Smooth muscle cell (in vitro differentiated cells): Measurements from ENCODE around the gene TTC33. TPM values are rescaled to one million over a fixed set of nuclear protein-coding genes. Genes with fewer than 3 reads are reported as not detected.

ENCODE experiments used
- DNase-seq: peaks from one replicate; lab custom pipeline; 2025; ENCODE audit not compliant: unreplicated experiment; lab: John Stamatoyannopoulos, UW
- H2AFZ ChIP-seq: fragments of 200-600 bp; sonication (generic); 2 replicates; pipeline ENCODE4 v1.6.0; 2016; ENCODE audit warnings: antibody characterized with exemption, low read depth, mild to moderate bottlenecking
- H3F3A ChIP-seq: fragments of 200-600 bp; sonication (generic); 2 replicates; pipeline ENCODE4 v1.6.0; 2017; ENCODE audit warnings: antibody characterized with exemption, low read depth
- H3K27ac ChIP-seq: fragments of 200-600 bp; sonication (generic); 2 replicates; pipeline ENCODE4 v1.5.1; 2016; ENCODE audit warnings: low read depth, mild to moderate bottlenecking
- H3K27me3 ChIP-seq: fragments of 200-600 bp; sonication (generic); 2 replicates; pipeline ENCODE4 v1.6.1; 2016; ENCODE audit warnings: low read depth, mild to moderate bottlenecking
- H3K36me3 ChIP-seq: fragments of 200-600 bp; sonication (generic); 2 replicates; pipeline ENCODE4 v1.5.1; 2016; ENCODE audit warnings: low read depth
- H3K4me1 ChIP-seq: fragments of 200-600 bp; sonication (generic); 2 replicates; pipeline ENCODE4 v1.5.1; 2016; ENCODE audit warnings: low read depth
- H3K4me2 ChIP-seq: fragments of 200-600 bp; sonication (generic); 2 replicates; pipeline ENCODE4 v1.6.0; 2016; ENCODE audit warnings: mild to moderate bottlenecking
- H3K4me3 ChIP-seq: fragments of 200-600 bp; sonication (generic); 2 replicates; pipeline ENCODE4 v1.5.1; 2016; ENCODE audit warnings: mild to moderate bottlenecking
- H3K79me2 ChIP-seq: fragments of 200-600 bp; sonication (generic); 2 replicates; pipeline ENCODE4 v1.6.0; 2016; ENCODE audit warnings: low read depth, mild to moderate bottlenecking
- H3K9ac ChIP-seq: fragments of 200-600 bp; sonication (generic); 2 replicates; pipeline ENCODE4 v1.6.0; 2016; ENCODE audit warnings: low read depth
- H3K9me3 ChIP-seq: fragments of 200-600 bp; sonication (generic); replicated peaks from 2 replicates; pipeline ENCODE4 v1.5.1; 2016; ENCODE audit warnings: low read depth
- H4K20me1 ChIP-seq: fragments of 200-600 bp; sonication (generic); 2 replicates; pipeline ENCODE4 v1.6.0; 2016; ENCODE audit warnings: low read depth
- CTCF ChIP-seq: fragments of 200-600 bp; sonication (generic); IDR thresholded peaks from 2 replicates; pipeline ENCODE4 v1.5.1; 2017; ENCODE audit warnings: borderline replicate concordance, mild to moderate bottlenecking, antibody characterized with exemption; ENCODE audit not compliant: insufficient read depth, poor library complexity, severe bottlenecking
- WGBS: methylation state at CpG from one replicate; pipeline ENCODE4 v1.1.7; 2016; ENCODE audit warnings: low lambda C conversion rate; 5-methylcytosine and 5-hydroxymethylcytosine counted together
- polyA plus RNA-seq: library from polyadenylated mRNA; unstranded; fragments of >200 nt; fragmentation: Nextera tagmentation; extraction: Ambion mirVana; gene quantifications from 2 replicates; pipeline ENCODE4 v1.2.1, GENCODE V29; 2016
- total RNA-seq: library from RNA; depleted of rRNA; stranded (reverse); fragments of >200 nt; gene quantifications from 2 replicates; pipeline ENCODE4 v1.2.3, GENCODE V29; 2014

Gene TTC33
- total and polyA plus RNA-seq, 2 experiments from 2014 or later: 13.1 to 22.1 TPM

- no peaks in the 10 kb centered on the region for H4K20me1 ChIP-seq
- DNase-seq: no peak
- no peaks in the 10 kb centered on the region for H3F3A ChIP-seq
- no peaks in the 10 kb centered on the region for H3K4me1 ChIP-seq
- H3K36me3 ChIP-seq: no peaks in the 10 kb centered on the region
- no peak overlapping the region for H3K27ac ChIP-seq
- no peaks in the 10 kb centered on the region for H3K79me2 ChIP-seq
- WGBS: 70% methylated on average over 1 of the region's 1 CpG
- no peak overlapping the region for H3K9ac ChIP-seq
- H3K4me3 ChIP-seq: no peak overlapping the region
- H3K4me2 ChIP-seq: no peak overlapping the region
- no peak overlapping the region for H2AFZ ChIP-seq
- H3K27me3 ChIP-seq: no peaks in the 10 kb centered on the region
- no peaks in the 10 kb centered on the region for H3K9me3 ChIP-seq
- no peak for TF ChIP-seq CTCF
These were observed 180.3 kb downstream of the TTC33 start for GRCh38 chr5:40575411-40575810.

GRCh38 chr5:40572937-40573336 lies 182.8 kb downstream of the TTC33 start:
- TF ChIP-seq CTCF: no peak
- no peaks in the 10 kb centered on the region for H3K27me3 ChIP-seq
- no peak for DNase-seq
- no peak overlapping the region for H3K4me3 ChIP-seq
- no peaks in the 10 kb centered on the region for H3K4me1 ChIP-seq
- WGBS: 39% methylated on average over 2 of the region's 2 CpGs
- H3K4me2 ChIP-seq: peak overlapping the region; percentile 15
- no peaks in the 10 kb centered on the region for H3K36me3 ChIP-seq
- H2AFZ ChIP-seq: peak overlapping the region; percentile 73
- H4K20me1 ChIP-seq: no peaks in the 10 kb centered on the region
- H3F3A ChIP-seq: no peaks in the 10 kb centered on the region
- peak overlapping the region; percentile 67 for H3K27ac ChIP-seq
- no peaks in the 10 kb centered on the region for H3K79me2 ChIP-seq
- H3K9me3 ChIP-seq: no peaks in the 10 kb centered on the region
- H3K9ac ChIP-seq: no peak overlapping the region

- no peak overlapping the region for H3K9ac ChIP-seq
- H3F3A ChIP-seq: no peaks in the 10 kb centered on the region
- H3K27ac ChIP-seq: peak overlapping the region; percentile 67
- H3K4me3 ChIP-seq: no peak overlapping the region
- no peaks in the 10 kb centered on the region for H3K36me3 ChIP-seq
- 76% methylated on average over 6 of the region's 6 CpGs for WGBS
- H3K27me3 ChIP-seq: no peaks in the 10 kb centered on the region
- H3K9me3 ChIP-seq: no peaks in the 10 kb centered on the region
- no peaks in the 10 kb centered on the region for H4K20me1 ChIP-seq
- no peaks in the 10 kb centered on the region for H3K79me2 ChIP-seq
- TF ChIP-seq CTCF: no peak
- DNase-seq: no peak
- peak overlapping the region; percentile 30 for H2AFZ ChIP-seq
- no peaks in the 10 kb centered on the region for H3K4me1 ChIP-seq
- no peak overlapping the region for H3K4me2 ChIP-seq
These were observed 183.4 kb downstream of the TTC33 start for GRCh38 chr5:40572391-40572790.

GRCh38 chr5:40571729-40572128 lies 184.0 kb downstream of the TTC33 start:
- 89% methylated on average over 2 of the region's 2 CpGs for WGBS
- TF ChIP-seq CTCF: no peak
- DNase-seq: no peak
- no peaks in the 10 kb centered on the region for H3K4me1 ChIP-seq
- H3K4me3 ChIP-seq: no peak overlapping the region
- no peak overlapping the region for H3K4me2 ChIP-seq
- H3K27ac ChIP-seq: no peak overlapping the region
- H3K36me3 ChIP-seq: no peaks in the 10 kb centered on the region
- H3K27me3 ChIP-seq: no peaks in the 10 kb centered on the region
- H3K79me2 ChIP-seq: no peaks in the 10 kb centered on the region
- no peak overlapping the region for H3K9ac ChIP-seq
- no peaks in the 10 kb centered on the region for H3F3A ChIP-seq
- no peak overlapping the region for H2AFZ ChIP-seq
- no peaks in the 10 kb centered on the region for H4K20me1 ChIP-seq
- no peaks in the 10 kb centered on the region for H3K9me3 ChIP-seq
